Measurements from ENCODE around the gene NME8. TPM values are rescaled to one million over a fixed set of nuclear protein-coding genes. Genes with fewer than 3 reads are reported as not detected.
A peak's percentile ranks its signal among the peaks of the same experiment; 100 is the strongest.
"Not testable (repeated sequence)": the region's sequence is repeated elsewhere in the genome, so short reads cannot be mapped to it uniquely, and the experiment has no call there.

Gene NME8, protein sequence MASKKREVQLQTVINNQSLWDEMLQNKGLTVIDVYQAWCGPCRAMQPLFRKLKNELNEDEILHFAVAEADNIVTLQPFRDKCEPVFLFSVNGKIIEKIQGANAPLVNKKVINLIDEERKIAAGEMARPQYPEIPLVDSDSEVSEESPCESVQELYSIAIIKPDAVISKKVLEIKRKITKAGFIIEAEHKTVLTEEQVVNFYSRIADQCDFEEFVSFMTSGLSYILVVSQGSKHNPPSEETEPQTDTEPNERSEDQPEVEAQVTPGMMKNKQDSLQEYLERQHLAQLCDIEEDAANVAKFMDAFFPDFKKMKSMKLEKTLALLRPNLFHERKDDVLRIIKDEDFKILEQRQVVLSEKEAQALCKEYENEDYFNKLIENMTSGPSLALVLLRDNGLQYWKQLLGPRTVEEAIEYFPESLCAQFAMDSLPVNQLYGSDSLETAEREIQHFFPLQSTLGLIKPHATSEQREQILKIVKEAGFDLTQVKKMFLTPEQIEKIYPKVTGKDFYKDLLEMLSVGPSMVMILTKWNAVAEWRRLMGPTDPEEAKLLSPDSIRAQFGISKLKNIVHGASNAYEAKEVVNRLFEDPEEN
- total RNA-seq = 0.79 TPM

- DNase-seq = no peak
Measured at GRCh38 chr7:37848297-37848696, at the start of gene NME8. TSS of gene NME8 (plus strand) at chr7:37848597. CDS start at chr7:37850267, 1,670 bp downstream.

GRCh38 chr7:37806152-37806551 is 42.2 kb upstream of the NME8 start:
- no peak for DNase-seq

GRCh38 chr7:37812161-37812580 is 36.2 kb upstream of the NME8 start:
- DNase-seq = not testable (repeated sequence)

DNA sequence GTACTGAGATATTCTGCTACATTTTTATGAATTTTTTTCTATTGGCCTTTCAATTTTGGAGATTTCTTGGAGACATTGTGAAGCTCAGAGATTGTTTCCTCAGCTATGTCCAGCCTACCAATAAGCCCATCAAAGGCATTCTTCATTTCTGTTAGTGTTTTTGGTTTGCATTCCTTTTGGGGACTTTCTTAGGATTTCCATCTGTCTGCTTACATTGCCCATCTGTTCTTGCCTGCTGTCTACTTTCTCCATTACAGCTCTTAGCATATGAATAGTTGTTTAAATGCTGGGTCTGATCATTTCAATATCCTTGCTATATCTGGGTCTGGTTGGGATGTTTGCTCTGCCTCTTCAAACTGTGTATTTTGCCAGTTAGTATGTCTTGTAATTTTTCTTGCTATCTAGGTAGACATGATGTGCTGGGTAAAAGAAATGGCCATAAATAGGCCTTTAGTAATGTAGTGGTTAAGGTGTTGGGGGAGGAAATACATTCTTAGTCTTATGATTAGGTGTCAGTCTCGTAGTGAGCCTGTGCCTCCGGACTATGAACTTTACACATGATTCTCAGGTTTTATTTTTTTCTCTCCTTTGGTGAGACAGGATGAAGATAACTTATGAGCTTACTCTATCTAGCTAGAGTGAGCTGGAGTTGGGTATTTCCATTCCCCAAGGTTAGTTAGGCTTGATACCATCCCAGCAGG is 32.6 kb upstream of the NME8 start:
- DNase-seq = no peak

- no peak for DNase-seq
Measured at GRCh38 chr7:37816922-37817590, 31.3 kb upstream of the NME8 start.

DNA sequence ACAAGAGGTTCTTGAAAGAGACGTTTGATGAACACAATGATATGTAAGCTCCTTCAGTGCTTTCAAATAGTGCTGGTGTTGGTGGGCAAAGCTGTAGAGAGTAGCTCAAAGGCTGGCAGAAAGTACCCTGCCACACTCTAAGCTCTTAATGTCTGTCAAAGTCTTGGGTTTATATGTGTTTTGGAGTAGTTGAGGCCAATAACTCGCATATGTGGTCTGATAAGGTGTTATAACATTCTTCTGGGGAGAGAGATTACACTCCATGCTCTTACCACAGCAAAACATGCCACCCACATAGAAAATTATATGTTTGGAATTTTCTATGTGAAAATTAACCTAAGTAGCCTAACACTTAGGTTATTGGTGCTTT is 30.8 kb upstream of the NME8 start:
- DNase-seq = no peak

DNA sequence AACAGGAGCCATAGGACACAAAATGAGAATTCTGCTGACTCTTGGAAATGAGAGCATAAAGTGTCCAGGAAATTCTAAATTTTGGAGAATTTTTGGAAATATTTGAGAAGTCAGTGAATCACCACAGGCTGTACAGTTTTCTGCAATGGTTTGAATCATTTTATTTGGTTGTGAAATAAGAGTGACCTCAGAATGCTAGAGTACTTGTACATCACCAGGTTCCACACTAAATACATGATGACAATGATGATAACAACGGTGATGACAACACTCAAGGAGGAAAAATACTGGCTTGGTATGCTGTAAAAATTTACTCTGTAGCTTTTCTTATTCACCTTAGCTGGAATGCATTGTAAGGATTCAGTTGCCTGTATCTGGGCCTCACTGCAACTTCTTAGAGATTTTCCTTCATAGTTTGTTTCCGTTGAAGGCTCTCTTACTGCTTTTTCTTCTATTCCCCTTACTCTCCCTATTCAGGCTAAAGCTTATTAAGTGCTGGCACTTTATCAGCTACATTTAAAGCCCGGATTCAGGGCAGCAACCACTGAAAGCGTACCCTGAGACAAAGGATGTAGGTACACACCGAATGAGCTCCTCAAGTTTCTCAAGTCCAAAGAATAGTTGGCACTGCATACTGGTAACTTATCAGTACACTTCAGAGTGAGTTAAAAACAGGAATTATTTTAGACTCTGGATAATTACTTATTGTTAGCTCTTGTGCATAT is 30.2 kb upstream of the NME8 start:
- no peak for DNase-seq

DNA sequence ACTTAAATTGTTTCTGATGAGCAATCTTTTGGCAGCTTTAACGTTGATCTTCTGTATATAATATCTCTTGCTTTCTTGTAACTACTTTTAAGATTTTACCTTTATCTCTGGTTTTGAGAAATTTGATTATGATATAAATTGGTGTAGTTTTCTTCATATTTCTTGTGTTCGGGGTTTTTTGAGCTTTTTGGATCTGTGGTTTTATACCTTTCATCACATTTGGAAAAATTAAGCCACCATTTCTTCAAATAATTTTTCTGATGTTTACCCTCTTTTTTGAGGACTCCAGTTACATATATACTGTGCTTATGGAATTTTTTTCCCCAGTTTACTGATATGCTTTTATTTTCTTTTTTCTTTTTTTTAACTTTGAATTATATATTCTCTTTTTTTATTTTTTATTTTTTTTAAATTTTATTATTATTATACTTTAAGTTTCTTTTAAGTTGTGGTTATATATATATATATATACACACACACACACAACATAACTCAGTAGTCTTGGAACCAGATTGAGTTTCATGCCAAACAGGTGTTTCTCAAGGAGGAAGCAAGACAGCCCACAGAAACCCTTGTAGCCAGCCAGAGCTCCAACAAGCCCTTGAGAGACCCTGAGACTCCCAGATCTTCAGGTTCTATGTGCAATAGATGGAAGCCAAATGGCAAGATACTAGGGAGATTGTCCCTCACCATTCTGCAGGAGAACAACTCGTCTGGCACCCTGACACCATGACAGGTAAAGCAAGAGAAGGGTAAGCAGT is 27.5 kb upstream of the NME8 start:
- no peak for DNase-seq

DNA sequence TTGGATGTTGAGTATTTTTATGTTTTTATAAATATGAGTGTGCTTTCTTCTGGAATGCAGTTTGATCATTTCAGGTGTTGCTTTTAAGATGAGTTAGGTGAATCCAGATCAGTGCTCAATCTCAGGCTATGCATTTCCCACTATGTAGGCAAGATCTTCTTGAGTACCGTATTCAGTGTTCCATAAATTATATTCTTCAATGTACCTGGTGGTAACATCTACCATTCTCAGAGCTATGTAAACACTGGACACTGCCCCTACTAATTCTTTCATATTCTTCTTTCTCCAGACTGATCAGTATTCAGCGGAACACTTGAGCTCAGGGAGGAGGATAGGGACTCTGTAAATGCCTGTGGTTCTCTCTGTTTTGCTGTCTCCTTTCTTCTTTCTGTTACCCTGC is 25.5 kb upstream of the NME8 start:
- DNase-seq = no peak

DNA sequence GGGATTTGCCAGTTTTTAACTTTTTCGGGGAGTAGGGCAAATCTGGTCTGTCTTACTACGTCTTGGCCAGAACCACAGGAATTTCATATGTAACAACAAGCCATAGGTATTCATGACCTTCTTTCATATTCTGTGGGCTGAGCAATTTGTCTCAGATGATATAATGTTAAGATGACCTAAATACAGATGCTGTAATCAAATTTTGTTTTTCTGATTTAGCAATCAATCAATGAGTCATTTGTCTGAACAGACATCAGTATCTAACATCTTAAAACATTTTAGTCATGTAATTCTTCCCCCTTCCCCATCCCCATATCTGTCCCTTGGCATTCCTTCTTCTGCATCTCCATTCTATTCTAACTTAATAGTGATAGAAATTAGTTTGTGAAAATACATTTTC is 24.8 kb upstream of the NME8 start:
- no peak for DNase-seq

GRCh38 chr7:37825038-37825437 is 23.4 kb upstream of the NME8 start:
- no peak for DNase-seq

GRCh38 chr7:37826825-37827224 is 21.6 kb upstream of the NME8 start:
- DNase-seq = peak; percentile 44

GRCh38 chr7:37831244-37831643 is 17.2 kb upstream of the NME8 start:
- DNase-seq = no peak

GRCh38 chr7:37832194-37832593 is 16.2 kb upstream of the NME8 start:
- DNase-seq = no peak

- peak; percentile 29 for DNase-seq
Measured at GRCh38 chr7:37833107-37833817, 15.1 kb upstream of the NME8 start.

GRCh38 chr7:37833818-37834146 is 14.6 kb upstream of the NME8 start:
- DNase-seq = no peak

DNA sequence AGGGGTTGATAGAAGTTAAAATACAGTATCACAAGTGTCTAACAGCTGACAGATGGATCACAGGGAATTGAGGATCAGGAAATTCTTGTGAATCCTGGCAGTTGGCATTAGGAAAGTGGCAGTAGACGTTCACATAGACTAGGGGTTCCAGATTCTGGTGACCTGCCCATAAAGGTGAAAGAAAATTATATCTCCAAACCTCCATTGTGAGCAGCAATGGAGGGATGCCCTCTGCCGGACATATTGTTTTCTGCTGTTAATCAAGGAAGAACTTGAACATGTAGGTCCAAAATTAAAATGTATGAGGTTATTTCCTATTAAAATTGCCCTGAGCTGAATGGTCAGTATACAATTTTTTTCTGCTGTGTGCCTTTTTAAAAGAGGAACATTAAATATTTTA is 5.1 kb downstream of the NME8 start:
- no peak for DNase-seq

- DNase-seq = no peak
Measured at GRCh38 chr7:37882086-37882485, 33.7 kb downstream of the NME8 start.

GRCh38 chr7:37893359-37893758 is 45.0 kb downstream of the NME8 start:
- DNase-seq = no peak

DNA sequence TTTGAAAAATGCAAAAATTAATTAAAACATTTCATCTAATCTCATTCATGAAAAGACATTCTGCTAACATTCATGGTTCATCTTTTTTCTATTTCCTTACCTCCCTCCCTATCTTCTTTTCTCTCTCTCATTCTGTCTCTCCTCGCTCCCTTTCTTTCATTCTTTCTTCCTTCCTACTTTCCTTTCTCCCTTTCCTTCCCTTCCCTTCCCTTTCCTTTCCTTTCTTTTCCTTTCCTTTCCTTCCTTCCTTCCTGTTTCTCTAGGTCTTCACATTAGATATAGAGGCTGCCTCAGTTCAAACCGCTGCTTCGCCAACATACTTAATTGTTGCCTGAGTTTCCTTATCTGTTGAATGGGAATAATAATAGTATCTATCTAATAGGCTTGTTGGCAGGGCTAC is 46.3 kb downstream of the NME8 start:
- DNase-seq = no peak

GRCh38 chr7:37899712-37900247 is 51.4 kb downstream of the NME8 start:
- DNase-seq = no peak
